ENCODE data around the gene ZBTB1. TPM values are rescaled to one million over a fixed set of nuclear protein-coding genes. Genes with fewer than 3 reads are reported as not detected.

The ZBTB1 gene
- total and polyA plus RNA-seq, 9 of the 15 experiments (the other 6 are each of a cell fraction or from before 2014, with no cell fraction given), result 2.3 to 16.5 (median 9.0) TPM

DNA sequence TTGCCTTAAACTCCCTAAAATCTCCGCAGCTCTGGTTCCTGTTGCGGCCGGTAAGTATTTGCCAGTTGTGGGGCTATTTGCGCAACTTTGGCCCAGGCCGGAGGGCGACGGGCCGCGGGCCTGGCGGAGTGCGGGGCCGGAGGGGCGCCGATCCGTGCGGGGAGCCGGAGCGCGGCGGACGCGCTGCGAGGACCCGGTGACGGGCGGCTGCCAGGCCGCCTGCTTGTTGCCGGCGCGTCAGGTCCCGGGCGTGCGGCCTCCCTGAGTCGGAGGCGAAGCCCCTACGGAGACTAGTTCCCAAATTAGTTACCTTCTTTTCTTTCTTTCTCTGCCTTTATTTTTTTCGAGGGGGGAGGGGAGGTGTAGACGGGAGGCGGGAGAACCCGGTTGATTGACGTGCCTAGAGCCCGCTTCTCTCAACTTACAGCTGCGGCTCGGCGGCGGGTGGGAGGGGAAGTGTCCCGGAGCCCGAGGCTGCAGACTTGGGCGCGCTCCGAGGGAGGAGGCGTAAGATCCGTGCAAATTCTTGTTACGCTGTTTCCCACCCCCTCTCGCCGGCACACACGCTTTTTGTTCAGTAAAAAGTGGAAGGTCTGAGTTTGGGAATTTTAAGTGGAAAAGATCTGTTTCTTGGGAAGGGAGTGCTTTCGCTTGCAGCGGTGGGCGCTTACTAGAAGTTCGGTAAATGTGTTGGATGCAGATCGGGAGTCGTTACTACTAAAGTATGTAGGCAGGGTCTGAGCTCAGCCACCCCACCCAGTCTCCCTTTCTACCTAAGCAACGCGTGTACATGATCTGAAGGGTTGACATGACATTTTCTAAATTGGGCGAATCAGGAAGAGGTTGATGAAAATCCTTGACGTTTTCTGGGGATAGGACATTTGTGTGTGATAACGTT is 576 bp downstream of the ZBTB1 start:
- Histone ChIP-seq H3K4me2 (ENCODE audit: insufficient read depth, low read length) (peak overlapping the region; percentile 78), H3K36me3 (ENCODE audit: control insufficient read depth, insufficient read depth, low read length) (no peaks in the 10 kb centered on the region; the same call in 2 of the 3 replicates), H3K4me1 (replicated peaks in 1 of 2; ENCODE audit: control insufficient read depth in 2 of 2, insufficient read depth in 2 of 2, low read length in 2 of 2) (peaks cover 25 to 44% of the 10 kb centered on the region in 2 experiments), H3K9me1 (ENCODE audit: control insufficient read depth, insufficient read depth, low read length) (no peaks in the 10 kb centered on the region), H3K4me3 (peak overlapping the region; percentile 64), H3K9ac (ENCODE audit: insufficient read depth in 1 of 2, low read depth in 2 of 2, low read length in 2 of 2) (peak overlapping the region; percentile 85 to 89), H3K79me2 (ENCODE audit: control insufficient read depth, insufficient read depth, low read length) (peaks cover 60% of the 10 kb centered on the region), H3K27me3 (ENCODE audit: control insufficient read depth in 2 of 2, insufficient read depth in 2 of 2, low read length in 2 of 2) (no peaks in the 10 kb centered on the region), H3K27ac (ENCODE audit: extremely low read depth, low read depth, low read length) (peak overlapping the region; percentile 91), H2AFZ (ENCODE audit: low read depth, low read length) (peak overlapping the region; percentile 90), H3K9me3 (replicated peaks; ENCODE audit: control insufficient read depth, insufficient read depth, low read depth, low read length) (no peaks in the 10 kb centered on the region), H4K20me1 (replicated peaks; ENCODE audit: control insufficient read depth, insufficient read depth, low read length) (no peaks in the 10 kb centered on the region)
- TSS peak; percentile 48 for BruUV-seq (replicated peaks)
- ChIA-PET CTCF (ENCODE audit: low intra/inter-chr PET ratio) (no interaction called here), POLR2A (interaction anchor here (0.6 to 1.9 kb wide), 6 partner anchors 10 to 782 kb away, joined by 3 to 4 read pairs (median 3); no protein-coding TSS in a partner anchor)
- FAIRE-seq, result peak; percentile 72
- WGBS (ENCODE audit: insufficient coverage, low coverage, missing lambda C conversion rate), result under 1% methylated on average over 25 of the region's 68 CpGs
- in situ Hi-C loops (cut with MboI), result no loop called here
- intact Hi-C loops (cut with micrococcal nuclease), result loop anchor here (5.0 kb wide), 1 partner anchor 38 kb away; the partner anchor contains the start of gene AKAP5
- peak; percentile 68 for ATAC-seq
- peak; percentile 56 to 90 (median 70) for DNase-seq (ENCODE audit: extremely low read depth in 1 of 4, low spot score in 3 of 4)
- TF ChIP-seq VEZF1 (CRISPR knock-in tag; IDR thresholded peaks at IDR 0.05), result peak; percentile 69; the same call in 1 of the 2 replicates
- TF ChIP-seq EZH2 (IDR thresholded peaks at IDR 0.05; ENCODE audit: borderline replicate concordance, low read depth, low read length), result no peak
- peak in 1 of 2 experiments; percentile 32 for TF ChIP-seq E2F6 (IDR thresholded peaks at IDR 0.05; ENCODE audit: borderline replicate concordance in 1 of 2, extremely low read depth in 1 of 2, insufficient read depth in 1 of 2, insufficient read length in 1 of 2, low read depth in 1 of 2, low read length in 1 of 2, poor library complexity in 1 of 2, severe bottlenecking in 1 of 2)
- TF ChIP-seq SMAD4 (CRISPR knock-in tag; conservative IDR thresholded peaks at IDR 0.05), result 0 out of 2 replicates have a peak, but pooled peaks have one; percentile 44
- TF ChIP-seq, protein P1, sequence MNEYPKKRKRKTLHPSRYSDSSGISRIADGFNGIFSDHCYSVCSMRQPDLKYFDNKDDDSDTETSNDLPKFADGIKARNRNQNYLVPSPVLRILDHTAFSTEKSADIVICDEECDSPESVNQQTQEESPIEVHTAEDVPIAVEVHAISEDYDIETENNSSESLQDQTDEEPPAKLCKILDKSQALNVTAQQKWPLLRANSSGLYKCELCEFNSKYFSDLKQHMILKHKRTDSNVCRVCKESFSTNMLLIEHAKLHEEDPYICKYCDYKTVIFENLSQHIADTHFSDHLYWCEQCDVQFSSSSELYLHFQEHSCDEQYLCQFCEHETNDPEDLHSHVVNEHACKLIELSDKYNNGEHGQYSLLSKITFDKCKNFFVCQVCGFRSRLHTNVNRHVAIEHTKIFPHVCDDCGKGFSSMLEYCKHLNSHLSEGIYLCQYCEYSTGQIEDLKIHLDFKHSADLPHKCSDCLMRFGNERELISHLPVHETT (CRISPR knock-in tag; conservative IDR thresholded peaks at IDR 0.05 in 1 of 2, IDR thresholded peaks at IDR 0.05 in 1 of 2), result peak in 1 of 2 experiments; percentile 29; a peak in 1 of 4 replicates
- TF ChIP-seq TAF9B (IDR thresholded peaks at IDR 0.05; ENCODE audit: partially characterized antibody), result no peak
- TF ChIP-seq TFAP4 (CRISPR knock-in tag; IDR thresholded peaks at IDR 0.05; ENCODE audit: borderline replicate concordance), result peak; percentile 73; the same call in 1 of the 2 replicates
- TF ChIP-seq PBX2 (CRISPR knock-in tag; IDR thresholded peaks at IDR 0.05; ENCODE audit: low read depth), result peak; percentile 89
- peak; percentile 96 for TF ChIP-seq PBX2 (tag; conservative IDR thresholded peaks at IDR 0.05; ENCODE audit: low read depth)
